H9 (cell line): ENCODE measurements around the gene ZNF98. TPM values are rescaled to one million over a fixed set of nuclear protein-coding genes. Genes with fewer than 3 reads are reported as not detected.

Source experiments
- DNase-seq: peaks from one replicate; pipeline ENCODE4 v3.0.0-alpha.2; 2017
- H2AFZ ChIP-seq: one replicate; pipeline ENCODE4 v1.6.1; 2013; ENCODE audit warnings: mild to moderate bottlenecking, low read length, control low read depth, moderate library complexity
- H2AK5ac ChIP-seq: 2 replicates; pipeline ENCODE4 v1.6.1; 2013; ENCODE audit warnings: low read length, control low read depth, mixed read lengths; ENCODE audit not compliant: insufficient read length
- H2BK120ac ChIP-seq: one replicate; pipeline ENCODE4 v1.6.1; 2013; ENCODE audit warnings: low read depth, mild to moderate bottlenecking, low read length, control low read depth, inconsistent platforms; ENCODE audit not compliant: poor library complexity, severe bottlenecking
- H2BK12ac ChIP-seq: 2 replicates; pipeline ENCODE4 v1.6.1; 2013; ENCODE audit warnings: low read length, control low read depth, mixed read lengths, low read depth; ENCODE audit not compliant: insufficient read length
- H2BK15ac ChIP-seq: 2 replicates; pipeline ENCODE4 v1.6.1; 2013; ENCODE audit warnings: low read depth, low read length, control low read depth
- H2BK20ac ChIP-seq: one replicate; pipeline ENCODE4 v1.6.1; 2013; ENCODE audit warnings: low read depth, mild to moderate bottlenecking, low read length, control low read depth, inconsistent platforms; ENCODE audit not compliant: poor library complexity, severe bottlenecking
- H2BK5ac ChIP-seq: 2 replicates; pipeline ENCODE4 v1.6.1; 2013; ENCODE audit warnings: low read length, control low read depth, mixed read lengths; ENCODE audit not compliant: insufficient read length
- H3K14ac ChIP-seq: 2 replicates; pipeline ENCODE4 v1.6.1; 2013; ENCODE audit warnings: low read length, control low read depth; ENCODE audit not compliant: insufficient read depth
- H3K18ac ChIP-seq: 2 replicates; pipeline ENCODE4 v1.6.1; 2013; ENCODE audit warnings: low read depth, mild to moderate bottlenecking, mixed read lengths, low read length, control low read depth; ENCODE audit not compliant: insufficient read length
- H3K23ac ChIP-seq: 2 replicates; pipeline ENCODE4 v1.6.1; 2013; ENCODE audit warnings: low read length, control low read depth, mixed read lengths, low read depth; ENCODE audit not compliant: insufficient read length
- H3K23me2 ChIP-seq: 2 replicates; pipeline ENCODE4 v1.6.1; 2013; ENCODE audit warnings: low read depth, mild to moderate bottlenecking, mixed read lengths, low read length, control low read depth; ENCODE audit not compliant: insufficient read length, poor library complexity, severe bottlenecking
- H3K27ac ChIP-seq: 2 replicates; pipeline ENCODE4 v1.5.1; 2013; ENCODE audit warnings: low read length, control low read depth, mixed read lengths, low read depth; ENCODE audit not compliant: insufficient read length
- H3K27me3 ChIP-seq: 2 replicates; pipeline ENCODE4 v1.6.1; 2013; ENCODE audit warnings: low read length, control low read depth, inconsistent platforms; ENCODE audit not compliant: insufficient read depth
- H3K4ac ChIP-seq: 2 replicates; pipeline ENCODE4 v1.6.1; 2013; ENCODE audit warnings: low read depth, mild to moderate bottlenecking, control low read depth, inconsistent platforms, low read length, moderate library complexity
- H3K4me1 ChIP-seq: 2 replicates; pipeline ENCODE4 v1.6.1; 2013; ENCODE audit warnings: low read length, control low read depth, inconsistent platforms; ENCODE audit not compliant: insufficient read depth
- H3K4me2 ChIP-seq: 2 replicates; pipeline ENCODE4 v1.6.1; 2013; ENCODE audit warnings: low read length, control low read depth, mixed read lengths; ENCODE audit not compliant: insufficient read length, insufficient read depth
- H3K56ac ChIP-seq: 2 replicates; pipeline ENCODE4 v1.6.1; 2013; ENCODE audit warnings: low read depth, mild to moderate bottlenecking, mixed read lengths, low read length, control low read depth; ENCODE audit not compliant: insufficient read length
- H3K79me1 ChIP-seq: 2 replicates; pipeline ENCODE4 v1.6.1; 2013; ENCODE audit warnings: low read depth, mild to moderate bottlenecking, moderate library complexity, low read length, control low read depth, inconsistent platforms; ENCODE audit not compliant: insufficient read depth, poor library complexity, severe bottlenecking
- H3K79me2 ChIP-seq: 2 replicates; pipeline ENCODE4 v1.6.1; 2013; ENCODE audit warnings: low read length, control low read depth, inconsistent platforms; ENCODE audit not compliant: insufficient read depth
- H3K9ac ChIP-seq: 2 replicates; pipeline ENCODE4 v1.6.1; 2013; ENCODE audit warnings: low read length, control low read depth, mixed read lengths; ENCODE audit not compliant: insufficient read length; ENCODE audit errors: extremely low read depth
- H3K9me3 ChIP-seq: one replicate; pipeline ENCODE4 v1.6.1; 2013; ENCODE audit warnings: low read depth, low read length, inconsistent platforms; ENCODE audit not compliant: control insufficient read depth
- H3T11ph ChIP-seq: one replicate; pipeline ENCODE4 v1.6.1; 2013; ENCODE audit warnings: mild to moderate bottlenecking, low read length, control low read depth, inconsistent platforms
- H4K20me1 ChIP-seq: one replicate; pipeline ENCODE4 v1.6.1; 2013; ENCODE audit not compliant: control insufficient read depth, insufficient read length, insufficient read depth
- H4K5ac ChIP-seq: 2 replicates; pipeline ENCODE4 v1.6.1; 2013; ENCODE audit warnings: low read depth, mild to moderate bottlenecking, mixed read lengths, low read length, control low read depth; ENCODE audit not compliant: insufficient read length
- H4K8ac ChIP-seq: replicated peaks from 2 replicates; pipeline ENCODE4 v1.6.1; 2013; ENCODE audit warnings: low read length, control low read depth, mixed read lengths, low read depth; ENCODE audit not compliant: insufficient read length
- H4K91ac ChIP-seq: 2 replicates; pipeline ENCODE4 v1.6.1; 2013; ENCODE audit warnings: low read depth, mild to moderate bottlenecking, moderate library complexity, mixed read lengths, low read length, control low read depth; ENCODE audit not compliant: insufficient read length
- H3K27ac Mint-ChIP-seq, 3 experiments: 2 replicates in 2 of 3; 3 replicates in 1 of 3; pipeline ENCODE4 v1.8.0; 2020 to 2021; ENCODE audit warnings: mixed read lengths in 3 of 3, mild to moderate bottlenecking in 1 of 3, moderate library complexity in 1 of 3
- H3K27me3 Mint-ChIP-seq: 2 replicates; pipeline ENCODE4 v1.8.0; 2021; ENCODE audit warnings: low read depth, mild to moderate bottlenecking, moderate library complexity, mixed read lengths
- H3K36me3 Mint-ChIP-seq, 3 experiments: 2 replicates in 2 of 3; 3 replicates in 1 of 3; pipeline ENCODE4 v1.8.0; 2020 to 2021; ENCODE audit warnings: low read depth in 3 of 3, mixed read lengths in 3 of 3; ENCODE audit not compliant: insufficient read depth in 1 of 3
- H3K4me1 Mint-ChIP-seq, 2 experiments: 2 replicates each; pipeline ENCODE4 v1.8.0; 2020; ENCODE audit warnings: mixed read lengths in 2 of 2
- H3K4me3 Mint-ChIP-seq, 2 experiments: 2 replicates in 1 of 2; 3 replicates in 1 of 2; pipeline ENCODE4 v1.8.0; 2020 to 2021; ENCODE audit warnings: mild to moderate bottlenecking in 2 of 2, mixed read lengths in 2 of 2, moderate library complexity in 1 of 2
- H3K9me3 Mint-ChIP-seq, 2 experiments: 2 replicates in 1 of 2; 3 replicates in 1 of 2; pipeline ENCODE4 v1.8.0; 2020; ENCODE audit warnings: mild to moderate bottlenecking in 2 of 2, mixed read lengths in 2 of 2, moderate library complexity in 1 of 2
- WGBS: extraction: QIAGEN DNeasy Blood & Tissue Kit; methylation state at CpG from one replicate; pipeline ENCODE4 v1.1.7; 2013; ENCODE audit warnings: missing lambda C conversion rate, low lambda C conversion rate, mixed read lengths; ENCODE audit not compliant: insufficient read length; ENCODE audit errors: extremely low coverage; 5-methylcytosine and 5-hydroxymethylcytosine counted together
- total RNA-seq: library from RNA; stranded (reverse); gene quantifications from 2 replicates; pipeline ENCODE4 v1.2.1, GENCODE V29; 2021
- TF ChIP-seq, protein P1 (sequence below): fragments of 200-600 bp; sonication (generic); conservative IDR thresholded peaks from 3 replicates; pipeline ENCODE4 v1.8.0; 2021; ENCODE audit warnings: antibody characterized with exemption, mild to moderate bottlenecking

Gene ZNF98
- total RNA-seq, 1 experiment from 2014 or later, result not detected

DNA sequence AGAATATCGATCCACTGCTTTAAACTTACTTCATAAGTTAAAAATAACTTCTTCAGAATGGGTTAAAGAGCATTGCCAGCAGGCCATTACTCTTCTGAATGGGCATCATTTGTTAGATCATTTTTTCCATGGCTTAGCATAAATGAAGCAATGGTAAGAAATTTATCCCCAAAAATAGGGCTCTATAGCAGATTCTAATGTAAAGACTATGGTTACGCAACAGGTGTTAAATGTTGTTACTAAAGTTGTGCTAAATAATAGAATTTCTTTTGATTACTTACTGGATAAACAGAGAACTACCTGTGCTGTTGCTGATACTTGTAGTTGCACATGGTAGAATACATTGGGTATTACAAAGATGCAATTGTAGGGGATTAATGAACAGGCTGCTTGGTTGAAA is 15.9 kb upstream of the ZNF98 start:
- peaks cover 77% of the 10 kb centered on the region in 2 experiments for H3K9me3 Mint-ChIP-seq
- H3K4me3 Mint-ChIP-seq, result no peak overlapping the region
- no peak overlapping the region for H2BK20ac ChIP-seq
- H2BK120ac ChIP-seq, result no peak overlapping the region
- H3K27me3 ChIP-seq, result no peaks in the 10 kb centered on the region
- H3K9me3 ChIP-seq, result peaks cover 48% of the 10 kb centered on the region
- H2BK5ac ChIP-seq, result no peak overlapping the region
- no peaks in the 10 kb centered on the region for H3K4me1 Mint-ChIP-seq
- H3K27me3 Mint-ChIP-seq, result no peaks in the 10 kb centered on the region; the same call in 1 of the 2 replicates
- H4K5ac ChIP-seq, result no peak overlapping the region
- no peak overlapping the region for H2AK5ac ChIP-seq
- H3K4me1 ChIP-seq, result no peaks in the 10 kb centered on the region
- H2AFZ ChIP-seq, result no peak overlapping the region
- no peak overlapping the region for H4K8ac ChIP-seq
- no peak overlapping the region for H3K27ac Mint-ChIP-seq
- H3K36me3 Mint-ChIP-seq, result peaks cover 3 to 6% (median 3%) of the 10 kb centered on the region in 3 experiments; a peak in 5 of 7 replicates
- H3K79me1 ChIP-seq, result no peaks in the 10 kb centered on the region
- H3K27ac ChIP-seq, result no peak overlapping the region
- no peak overlapping the region for H3K4ac ChIP-seq
- no peak overlapping the region for H3K56ac ChIP-seq
- H4K91ac ChIP-seq, result no peak overlapping the region
- no peak overlapping the region for H3K18ac ChIP-seq
- H2BK12ac ChIP-seq, result no peak overlapping the region
- H3T11ph ChIP-seq, result no peak overlapping the region
- no peaks in the 10 kb centered on the region for H3K79me2 ChIP-seq
- WGBS, result no CpG with 5 or more reads among the region's 2 CpGs
- H3K14ac ChIP-seq, result no peak overlapping the region
- TF ChIP-seq, protein P1, sequence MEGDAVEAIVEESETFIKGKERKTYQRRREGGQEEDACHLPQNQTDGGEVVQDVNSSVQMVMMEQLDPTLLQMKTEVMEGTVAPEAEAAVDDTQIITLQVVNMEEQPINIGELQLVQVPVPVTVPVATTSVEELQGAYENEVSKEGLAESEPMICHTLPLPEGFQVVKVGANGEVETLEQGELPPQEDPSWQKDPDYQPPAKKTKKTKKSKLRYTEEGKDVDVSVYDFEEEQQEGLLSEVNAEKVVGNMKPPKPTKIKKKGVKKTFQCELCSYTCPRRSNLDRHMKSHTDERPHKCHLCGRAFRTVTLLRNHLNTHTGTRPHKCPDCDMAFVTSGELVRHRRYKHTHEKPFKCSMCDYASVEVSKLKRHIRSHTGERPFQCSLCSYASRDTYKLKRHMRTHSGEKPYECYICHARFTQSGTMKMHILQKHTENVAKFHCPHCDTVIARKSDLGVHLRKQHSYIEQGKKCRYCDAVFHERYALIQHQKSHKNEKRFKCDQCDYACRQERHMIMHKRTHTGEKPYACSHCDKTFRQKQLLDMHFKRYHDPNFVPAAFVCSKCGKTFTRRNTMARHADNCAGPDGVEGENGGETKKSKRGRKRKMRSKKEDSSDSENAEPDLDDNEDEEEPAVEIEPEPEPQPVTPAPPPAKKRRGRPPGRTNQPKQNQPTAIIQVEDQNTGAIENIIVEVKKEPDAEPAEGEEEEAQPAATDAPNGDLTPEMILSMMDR, result no peak
- no peak overlapping the region for H3K23ac ChIP-seq
- DNase-seq, result no peak
- H2BK15ac ChIP-seq, result no peak overlapping the region
- H3K4me2 ChIP-seq, result no peak overlapping the region
- H4K20me1 ChIP-seq, result no peaks in the 10 kb centered on the region
- H3K9ac ChIP-seq, result no peak overlapping the region
- no peaks in the 10 kb centered on the region for H3K23me2 ChIP-seq
